Chondrocyte (in vitro differentiated cells): ENCODE results near the gene HSPA8. TPM values are rescaled to one million over a fixed set of nuclear protein-coding genes. Genes with fewer than 3 reads are reported as not detected.

Experiments used
- DNase-seq: peaks from one replicate; pipeline ENCODE4 v3.0.0; 2021; ENCODE audit warnings: mixed read lengths, low spot score
- H3K27ac Mint-ChIP-seq: one replicate; pipeline ENCODE4 v1.8.0; 2021; ENCODE audit warnings: mild to moderate bottlenecking, moderate library complexity, mixed read lengths; ENCODE audit not compliant: unreplicated experiment
- H3K27me3 Mint-ChIP-seq: 2 replicates; pipeline ENCODE4 v1.8.0; 2021; ENCODE audit warnings: low read depth, mixed read lengths
- H3K36me3 Mint-ChIP-seq: 2 replicates; pipeline ENCODE4 v1.8.0; 2021; ENCODE audit warnings: low read depth, mixed read lengths
- H3K4me1 Mint-ChIP-seq: 2 replicates; pipeline ENCODE4 v1.8.0; 2021; ENCODE audit warnings: low read depth, mild to moderate bottlenecking, mixed read lengths
- H3K4me3 Mint-ChIP-seq: one replicate; pipeline ENCODE4 v1.8.0; 2021; ENCODE audit warnings: mild to moderate bottlenecking, moderate library complexity, mixed read lengths; ENCODE audit not compliant: unreplicated experiment
- H3K9me3 Mint-ChIP-seq: 2 replicates; pipeline ENCODE4 v1.8.0; 2021; ENCODE audit warnings: low read depth, mixed read lengths
- total RNA-seq: library from RNA; stranded (reverse); gene quantifications from 3 replicates; pipeline ENCODE4 v1.2.1, GENCODE V29; 2021
- TF ChIP-seq, protein P1 (sequence below): fragments of 200-600 bp; sonication (generic); IDR thresholded peaks from 2 replicates; pipeline ENCODE4 v1.5.0; 2021; ENCODE audit warnings: antibody characterized with exemption, mild to moderate bottlenecking, moderate library complexity

The HSPA8 gene
- total RNA-seq, 1 donor from 2014 or later: 1,112 TPM

DNA sequence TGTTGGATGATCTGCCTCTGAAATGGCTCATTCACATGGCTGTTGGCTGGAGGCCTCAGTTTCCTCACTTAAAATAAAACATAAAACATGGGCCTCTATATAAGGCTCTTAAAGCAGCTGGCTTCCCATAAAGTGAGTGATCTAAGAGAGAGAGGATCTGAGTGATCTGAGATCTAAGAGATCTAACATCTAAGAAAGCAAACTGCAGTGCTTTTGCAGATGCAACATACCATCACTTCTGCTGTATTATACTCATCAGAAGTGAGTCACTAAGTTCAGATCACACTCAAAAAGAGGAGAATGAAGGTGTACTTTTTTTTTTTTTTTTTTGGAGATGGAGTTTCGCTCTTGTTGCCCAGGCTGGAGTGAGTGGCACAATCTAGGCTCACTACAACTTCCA is 18.1 kb upstream of the HSPA8 start:
- DNase-seq: no peak
- Mint-ChIP-seq H3K27ac (no peak overlapping the region), H3K9me3 (peaks cover 4% of the 10 kb centered on the region), H3K36me3 (no peaks in the 10 kb centered on the region), H3K4me3 (no peak overlapping the region), H3K27me3 (no peaks in the 10 kb centered on the region), H3K4me1 (peaks cover 14% of the 10 kb centered on the region)
- TF ChIP-seq, protein P1, sequence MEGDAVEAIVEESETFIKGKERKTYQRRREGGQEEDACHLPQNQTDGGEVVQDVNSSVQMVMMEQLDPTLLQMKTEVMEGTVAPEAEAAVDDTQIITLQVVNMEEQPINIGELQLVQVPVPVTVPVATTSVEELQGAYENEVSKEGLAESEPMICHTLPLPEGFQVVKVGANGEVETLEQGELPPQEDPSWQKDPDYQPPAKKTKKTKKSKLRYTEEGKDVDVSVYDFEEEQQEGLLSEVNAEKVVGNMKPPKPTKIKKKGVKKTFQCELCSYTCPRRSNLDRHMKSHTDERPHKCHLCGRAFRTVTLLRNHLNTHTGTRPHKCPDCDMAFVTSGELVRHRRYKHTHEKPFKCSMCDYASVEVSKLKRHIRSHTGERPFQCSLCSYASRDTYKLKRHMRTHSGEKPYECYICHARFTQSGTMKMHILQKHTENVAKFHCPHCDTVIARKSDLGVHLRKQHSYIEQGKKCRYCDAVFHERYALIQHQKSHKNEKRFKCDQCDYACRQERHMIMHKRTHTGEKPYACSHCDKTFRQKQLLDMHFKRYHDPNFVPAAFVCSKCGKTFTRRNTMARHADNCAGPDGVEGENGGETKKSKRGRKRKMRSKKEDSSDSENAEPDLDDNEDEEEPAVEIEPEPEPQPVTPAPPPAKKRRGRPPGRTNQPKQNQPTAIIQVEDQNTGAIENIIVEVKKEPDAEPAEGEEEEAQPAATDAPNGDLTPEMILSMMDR: no peak

DNA sequence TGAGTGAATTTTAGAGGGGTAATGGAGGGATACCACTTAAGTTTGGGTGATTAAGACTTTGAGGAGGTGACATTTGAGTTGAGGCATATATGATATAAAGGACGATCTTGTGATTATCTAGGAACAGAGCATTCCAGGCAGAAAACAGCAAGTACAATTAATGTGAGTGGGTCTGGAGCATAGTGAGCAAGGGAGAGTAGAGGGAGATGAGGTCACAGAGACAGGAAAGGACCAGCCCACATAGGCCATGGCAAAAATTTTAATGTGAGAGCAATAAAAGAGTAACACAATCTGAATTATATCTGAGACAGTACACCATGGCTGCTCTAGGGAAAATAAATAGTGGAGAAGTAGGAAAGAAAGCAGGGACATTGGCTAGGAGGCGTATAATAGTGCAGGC is 14.5 kb upstream of the HSPA8 start:
- TF ChIP-seq, protein P1: no peak
- Mint-ChIP-seq H3K36me3 (no peaks in the 10 kb centered on the region), H3K4me3 (no peak overlapping the region), H3K9me3 (no peaks in the 10 kb centered on the region), H3K27me3 (no peaks in the 10 kb centered on the region), H3K27ac (no peak overlapping the region), H3K4me1 (peaks cover 3% of the 10 kb centered on the region)
- no peak for DNase-seq

DNA sequence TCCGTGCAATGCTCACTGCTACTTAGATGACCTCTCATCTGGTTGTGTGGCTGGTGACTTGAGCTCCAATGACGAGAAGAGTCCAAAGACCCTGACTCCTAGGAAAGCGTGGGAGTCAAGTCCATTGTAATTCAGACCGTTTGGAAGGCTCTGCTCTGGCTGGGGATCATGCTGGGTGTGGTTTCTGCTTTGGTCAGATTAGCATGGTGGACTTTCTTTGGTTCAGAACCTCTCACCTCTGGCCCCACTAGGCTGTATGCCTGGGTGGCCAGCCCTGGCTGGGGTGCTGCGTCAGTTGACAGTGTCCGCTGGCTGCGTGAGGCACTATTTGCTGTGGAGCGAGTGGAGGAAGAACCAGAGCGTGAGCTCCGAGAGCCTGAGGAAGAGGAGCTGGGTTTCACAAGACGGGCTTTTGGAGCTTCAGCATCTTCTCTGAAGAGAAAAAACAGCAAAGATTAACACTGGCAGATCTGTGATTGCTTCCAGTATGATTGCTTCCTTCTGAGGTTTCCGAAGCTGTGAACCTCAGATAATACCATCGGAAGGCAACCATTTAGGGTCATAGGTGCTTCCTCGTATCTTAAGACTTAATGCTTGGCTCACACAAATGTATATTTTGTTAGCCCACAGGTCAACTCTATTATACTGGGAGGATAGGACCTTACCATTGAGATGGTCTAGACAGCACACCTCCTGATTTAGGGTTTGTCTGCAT is 11.6 kb upstream of the HSPA8 start:
- no peak overlapping the region for H3K4me3 Mint-ChIP-seq
- no peak for DNase-seq
- H3K27ac Mint-ChIP-seq: no peak overlapping the region
- TF ChIP-seq, protein P1: no peak
- H3K36me3 Mint-ChIP-seq: no peaks in the 10 kb centered on the region
- H3K4me1 Mint-ChIP-seq: peaks cover 6% of the 10 kb centered on the region
- H3K27me3 Mint-ChIP-seq: no peaks in the 10 kb centered on the region
- H3K9me3 Mint-ChIP-seq: no peaks in the 10 kb centered on the region

DNA sequence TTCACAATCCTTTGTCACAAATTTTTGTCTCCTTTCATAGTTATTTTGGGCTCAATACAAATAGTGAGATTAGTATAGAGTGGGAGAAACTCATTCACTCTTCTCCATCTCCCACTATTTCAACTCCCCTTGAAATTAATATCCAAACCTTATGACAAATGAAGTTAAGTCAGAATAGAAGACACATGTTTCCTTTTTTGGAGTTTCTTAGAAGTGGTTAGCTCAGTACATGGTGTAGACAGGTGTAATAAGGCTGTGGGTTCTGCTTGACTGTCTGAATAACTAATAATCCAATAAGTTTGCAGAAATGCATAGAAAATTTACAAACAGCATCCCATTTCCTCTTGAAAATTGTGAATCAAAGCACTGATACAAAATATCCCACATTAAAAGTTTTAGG is 10.8 kb upstream of the HSPA8 start:
- Mint-ChIP-seq H3K4me3 (no peak overlapping the region), H3K4me1 (peaks cover 6% of the 10 kb centered on the region), H3K27me3 (no peaks in the 10 kb centered on the region), H3K27ac (no peak overlapping the region), H3K36me3 (no peaks in the 10 kb centered on the region), H3K9me3 (no peaks in the 10 kb centered on the region)
- TF ChIP-seq, protein P1: no peak
- no peak for DNase-seq

DNA sequence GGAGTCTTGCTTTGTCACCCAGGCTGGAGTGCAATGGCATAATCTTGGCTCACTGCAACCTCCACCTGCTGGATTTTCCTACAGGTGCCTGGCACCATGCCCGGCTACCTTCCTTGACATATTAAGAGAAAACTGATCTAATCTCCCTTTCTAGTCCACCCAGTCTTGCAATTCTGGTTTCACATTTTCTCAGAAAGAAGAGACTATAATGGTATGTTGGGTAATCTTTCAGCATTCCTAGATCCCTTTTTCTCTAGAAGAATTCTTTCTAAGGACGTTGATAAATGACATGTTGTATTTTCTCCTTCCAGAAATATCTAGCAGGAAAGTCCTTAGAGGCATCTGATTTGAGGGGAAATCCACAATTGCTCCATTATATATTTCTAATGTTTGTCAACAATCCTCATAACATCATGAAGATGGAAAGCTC is 10.4 kb upstream of the HSPA8 start:
- no peak for DNase-seq
- Mint-ChIP-seq H3K4me1 (peaks cover 6% of the 10 kb centered on the region), H3K4me3 (no peak overlapping the region), H3K27ac (no peak overlapping the region), H3K36me3 (no peaks in the 10 kb centered on the region), H3K9me3 (no peaks in the 10 kb centered on the region), H3K27me3 (no peaks in the 10 kb centered on the region)
- TF ChIP-seq, protein P1: no peak
